Measurements from ENCODE around the gene KCNMA1.

DNA sequence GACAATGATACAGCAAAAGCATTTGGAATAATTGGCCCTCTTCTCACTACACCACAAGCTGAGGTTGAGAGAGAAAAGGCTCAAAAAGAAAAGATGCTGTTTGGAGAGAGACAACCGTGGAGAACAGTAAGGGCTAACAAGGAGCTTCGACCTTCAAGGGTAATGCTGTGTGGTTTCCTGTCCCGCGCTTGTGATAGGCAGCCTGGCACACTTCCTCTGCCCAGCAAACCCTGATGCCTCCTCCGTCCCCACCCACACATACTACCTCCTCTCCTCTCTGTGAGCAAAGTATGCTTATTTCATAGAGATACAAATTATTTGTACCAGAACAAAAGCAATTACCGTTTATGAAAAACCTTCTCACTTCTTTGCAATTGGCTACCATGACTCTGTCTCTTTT, 755.4 kb downstream of the KCNMA1 start:
- no peak for TF ChIP-seq CTCF (IDR thresholded peaks at IDR 0.05)
- TF ChIP-seq POLR2AphosphoS5 (IDR thresholded peaks at IDR 0.05): no peak
- TF ChIP-seq POLR2A (IDR thresholded peaks at IDR 0.05): no peak
